Activated CD4-positive, alpha-beta memory T cell treated with anti-CD3 and anti-CD28 coated beads, Interleukin-2, amount 10 ng/mL, durations not matched to agents 7 days and 5 days (primary cell): ENCODE measurements around the gene TAGLN2. TPM values are rescaled to one million over a fixed set of nuclear protein-coding genes. Genes with fewer than 3 reads are reported as not detected.
"Not testable (repeated sequence)": the region's sequence is repeated elsewhere in the genome, so short reads cannot be mapped to it uniquely, and the experiment has no call there.

Source experiments
- CTCF ChIA-PET: fragments of 350-600 bp; sonication (Branson Sonifier 250); formaldehyde crosslinking; loops from one replicate; lab custom pipeline; 2021; ENCODE audit warnings: antibody characterized with exemption, inconsistent platforms; lab: Charles Lee
- POLR2A ChIA-PET: fragments of 350-600 bp; sonication (Branson Sonifier 250); formaldehyde crosslinking; loops from one replicate; lab custom pipeline; 2021; ENCODE audit warnings: antibody characterized with exemption; lab: Charles Lee
- DNase-seq: peaks from one replicate; pipeline ENCODE4 v3.0.0-alpha.2; 2020
- H3K27ac Mint-ChIP-seq: one replicate; pipeline ENCODE4 v1.8.0; 2021; ENCODE audit warnings: mild to moderate bottlenecking, mixed read lengths
- H3K27me3 Mint-ChIP-seq: one replicate; pipeline ENCODE4 v1.8.0; 2021; ENCODE audit warnings: mixed read lengths
- H3K36me3 Mint-ChIP-seq: one replicate; pipeline ENCODE4 v1.8.0; 2021; ENCODE audit warnings: low read depth, mixed read lengths
- H3K4me1 Mint-ChIP-seq: one replicate; pipeline ENCODE4 v1.8.0; 2021; ENCODE audit warnings: mixed read lengths
- H3K4me3 Mint-ChIP-seq: one replicate; pipeline ENCODE4 v1.8.0; 2021; ENCODE audit warnings: mild to moderate bottlenecking, mixed read lengths
- H3K9me3 Mint-ChIP-seq: one replicate; pipeline ENCODE4 v1.8.0; 2021; ENCODE audit warnings: mixed read lengths
- total RNA-seq, 2 experiments: library from RNA; stranded (reverse); gene quantifications; one replicate each; pipeline ENCODE4 v1.2.3, GENCODE V29; 2021

Gene TAGLN2
- total RNA-seq, 2 experiments from 2014 or later: 548 to 554 TPM

DNA sequence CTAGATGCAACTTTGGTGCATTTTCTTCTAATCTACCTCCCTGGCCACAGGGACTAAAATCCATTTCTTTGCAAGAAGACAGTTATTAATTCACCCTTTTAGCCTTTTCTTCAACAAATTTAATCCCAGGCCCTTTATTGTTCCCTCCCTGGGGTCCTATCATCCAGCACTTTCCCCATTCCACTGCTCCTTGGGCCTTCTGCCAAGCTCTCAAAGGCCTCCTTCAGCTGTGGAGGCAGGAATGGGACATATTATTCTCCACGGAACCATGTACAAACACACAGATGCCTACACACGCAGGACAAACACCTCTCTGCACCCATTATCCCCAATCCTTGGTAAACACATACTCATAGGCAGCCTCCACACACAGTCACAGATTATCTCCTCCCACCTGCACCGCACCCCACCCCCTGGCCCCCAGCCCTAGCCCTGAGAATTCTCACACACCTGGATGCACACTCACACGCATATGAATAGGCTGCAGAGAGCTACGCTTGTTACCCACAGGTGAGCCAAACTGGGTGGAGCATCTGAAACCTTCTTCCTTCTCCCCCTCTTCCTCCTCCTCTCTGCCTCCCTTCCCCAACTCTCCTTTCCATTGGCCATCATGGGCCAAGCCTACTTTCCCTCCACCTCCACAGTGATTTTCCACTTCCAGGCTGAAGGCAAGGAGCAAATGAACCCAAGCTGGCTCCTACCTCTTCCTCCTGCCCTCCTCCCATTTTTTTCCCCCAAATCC, 11.7 kb downstream of the TAGLN2 start:
- Mint-ChIP-seq H3K9me3 (no peaks in the 10 kb centered on the region), H3K27me3 (no peaks in the 10 kb centered on the region), H3K27ac (peak overlapping the region; percentile 78), H3K4me3 (no peak overlapping the region), H3K4me1 (peaks cover 76% of the 10 kb centered on the region), H3K36me3 (peaks cover 42% of the 10 kb centered on the region)
- DNase-seq: no peak
- CTCF ChIA-PET: no interaction called here
- POLR2A ChIA-PET: interaction anchor here (1.3 kb wide), 1 partner anchor 21 kb away, joined by 3 read pairs; no protein-coding TSS in a partner anchor

DNA sequence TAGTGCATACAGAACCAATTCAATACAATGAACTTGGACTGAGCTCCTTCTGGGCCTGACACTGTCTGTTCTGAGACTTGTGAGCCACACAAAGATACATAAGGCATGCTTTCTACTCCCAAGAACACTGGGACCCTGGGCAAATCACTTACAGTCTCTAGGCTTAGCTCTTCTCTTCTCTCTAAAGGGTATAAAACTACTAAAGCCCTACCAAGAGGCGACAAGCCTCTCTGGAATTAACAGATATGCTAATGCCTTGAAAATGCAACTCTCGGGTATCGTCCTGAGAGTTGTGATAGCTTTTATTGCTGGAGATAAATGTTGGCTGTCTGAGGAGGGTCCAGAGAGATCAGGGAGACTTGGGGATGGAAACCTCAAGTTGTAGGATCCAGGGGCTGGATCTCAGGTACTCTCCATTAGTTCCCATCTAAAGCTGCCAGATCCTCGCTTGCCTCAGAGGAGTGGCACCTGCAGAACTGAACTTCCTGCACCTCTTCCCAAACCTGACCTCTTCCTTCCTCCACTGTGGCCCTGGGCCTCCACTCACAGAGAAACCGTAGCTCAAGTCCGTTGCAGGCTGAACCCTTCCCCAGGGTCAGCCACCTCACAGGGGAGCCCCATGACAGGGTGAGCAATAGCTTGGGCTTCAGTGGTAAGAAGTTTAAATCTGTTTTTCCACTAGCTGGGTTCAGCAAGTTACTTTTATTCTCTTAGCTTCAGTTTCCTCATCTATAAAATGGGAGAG, 13.8 kb downstream of the TAGLN2 start:
- Mint-ChIP-seq H3K4me1 (peaks cover 64% of the 10 kb centered on the region), H3K27ac (peak overlapping the region; percentile 78), H3K36me3 (peaks cover 25% of the 10 kb centered on the region), H3K4me3 (peak overlapping the region; percentile 1), H3K9me3 (no peaks in the 10 kb centered on the region), H3K27me3 (no peaks in the 10 kb centered on the region)
- CTCF ChIA-PET: interaction anchor here (1.0 to 1.3 kb wide), 2 partner anchors 14 to 95 kb away, joined by 3 read pairs; partner anchors contain the start of gene TAGLN2
- DNase-seq: peak; percentile 38
- POLR2A ChIA-PET: interaction anchor here (0.9 to 1.0 kb wide), 3 partner anchors 15 to 835 kb away, joined by 3 read pairs; partner anchors contain the start of genes AIM2 and DCAF8

DNA sequence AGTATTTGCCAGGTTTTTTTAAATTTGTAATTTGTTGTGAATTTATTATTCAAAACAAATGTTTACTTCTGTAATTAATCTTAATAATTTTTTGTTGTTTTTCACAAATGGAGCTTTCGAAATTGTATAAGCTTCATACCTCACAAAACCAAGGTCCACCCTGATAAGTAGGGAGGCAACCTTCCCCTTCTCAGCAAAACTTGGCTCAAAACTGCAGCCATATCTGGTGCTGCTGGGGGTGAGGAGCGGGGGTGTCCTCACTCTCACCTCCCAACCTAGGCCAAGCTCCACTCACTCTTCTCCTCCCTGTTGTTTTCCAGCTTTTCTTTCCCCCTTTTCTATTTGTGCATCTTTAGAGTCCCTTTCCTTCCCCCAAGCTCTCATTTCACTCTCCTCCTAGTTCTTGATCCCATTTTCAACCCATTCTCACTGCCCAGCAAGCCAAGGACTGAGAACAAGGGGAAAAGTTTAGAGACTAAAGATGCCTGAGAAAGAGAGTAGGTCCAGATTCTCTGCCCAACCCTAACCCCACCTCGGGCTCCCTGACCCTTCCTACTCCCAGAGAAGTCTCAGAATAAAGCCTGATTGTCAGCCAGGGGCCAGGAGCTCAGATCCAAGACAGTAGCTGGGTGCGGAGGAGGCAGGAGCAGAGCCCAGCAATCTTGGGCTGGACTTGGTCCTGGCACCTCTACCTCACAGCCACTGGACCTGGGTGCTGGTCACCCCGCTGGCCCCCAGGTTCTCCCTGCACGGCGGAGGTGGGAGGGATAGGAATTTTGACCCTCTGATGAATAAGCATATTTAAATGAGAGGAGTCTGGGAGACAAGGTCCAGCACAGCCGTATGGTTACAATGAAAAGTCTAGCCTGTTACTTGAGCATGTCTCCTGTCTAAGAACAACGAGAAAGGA, 17.0 kb downstream of the TAGLN2 start:
- Mint-ChIP-seq H3K27me3 (no peaks in the 10 kb centered on the region), H3K9me3 (no peaks in the 10 kb centered on the region), H3K27ac (no peak overlapping the region), H3K36me3 (peaks cover 3% of the 10 kb centered on the region), H3K4me3 (no peak overlapping the region), H3K4me1 (peaks cover 46% of the 10 kb centered on the region)
- CTCF ChIA-PET: interaction anchor here (1.4 kb wide), 1 partner anchor 15 kb away, joined by 4 read pairs; no protein-coding TSS in a partner anchor
- POLR2A ChIA-PET: interaction anchor here (1.2 to 1.5 kb wide), 2 partner anchors 15 to 17 kb away, joined by 5 to 8 read pairs; partner anchors contain the start of gene TAGLN2
- no peak for DNase-seq

DNA sequence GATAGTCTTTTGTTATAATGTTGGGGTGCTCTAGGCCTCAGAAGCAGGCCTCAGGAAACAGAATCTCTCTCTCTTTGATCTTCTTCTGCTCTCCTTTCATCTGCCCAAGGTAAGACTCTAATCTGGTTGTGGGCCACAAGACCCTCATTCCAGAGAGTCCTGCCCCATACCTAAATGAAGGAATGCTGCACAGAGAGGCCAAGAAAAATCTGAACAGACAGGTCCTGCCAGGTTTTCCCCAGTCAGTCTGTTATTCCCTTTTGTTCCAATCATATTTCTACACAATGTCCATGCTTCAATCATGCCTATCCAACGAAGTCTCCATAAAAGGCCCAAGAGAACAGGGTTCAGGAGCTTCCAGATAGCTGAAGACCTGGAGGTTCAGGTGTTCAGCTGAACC, 18.3 kb downstream of the TAGLN2 start:
- CTCF ChIA-PET: interaction anchor here (0.7 to 1.3 kb wide), 2 partner anchors 16 to 100 kb away, joined by 3 read pairs; no protein-coding TSS in a partner anchor

DNA sequence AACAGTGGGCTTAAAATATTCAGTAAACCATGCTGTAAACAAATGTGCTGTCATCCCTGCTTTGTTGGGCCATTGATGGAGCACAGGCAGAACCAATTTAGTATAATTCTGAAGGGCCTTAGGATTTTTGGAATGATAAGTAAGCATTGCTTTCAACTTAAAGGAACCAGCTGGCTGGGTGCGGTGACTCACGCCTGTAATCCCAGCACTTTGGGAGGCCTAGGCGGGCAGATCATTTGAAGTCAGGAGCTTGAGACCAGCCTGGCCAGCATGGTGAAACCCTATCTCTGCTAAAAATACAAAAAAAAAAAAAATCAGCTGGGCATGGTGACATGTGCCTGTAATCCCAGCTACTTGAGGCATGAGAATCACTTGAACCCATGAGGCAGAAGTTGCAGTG, 21.3 kb downstream of the TAGLN2 start:
- not testable (repeated sequence) for H3K9me3 Mint-ChIP-seq, H3K36me3 Mint-ChIP-seq, H3K4me1 Mint-ChIP-seq, DNase-seq, H3K4me3 Mint-ChIP-seq, H3K27ac Mint-ChIP-seq, H3K27me3 Mint-ChIP-seq
- CTCF ChIA-PET: interaction anchor here (0.7 kb wide), 1 partner anchor 128 kb away, joined by 4 read pairs; no protein-coding TSS in a partner anchor
- POLR2A ChIA-PET: interaction anchor here (1.4 to 1.5 kb wide), 2 partner anchors 11 to 19 kb away, joined by 3 read pairs; no protein-coding TSS in a partner anchor

More for the DNA sequence above, 18.3 kb downstream of the TAGLN2 start:
- no peak for DNase-seq
- no peaks in the 10 kb centered on the region for H3K36me3 Mint-ChIP-seq
- no peaks in the 10 kb centered on the region for H3K9me3 Mint-ChIP-seq
- H3K27me3 Mint-ChIP-seq: no peaks in the 10 kb centered on the region
- peaks cover 33% of the 10 kb centered on the region for H3K4me1 Mint-ChIP-seq
- H3K27ac Mint-ChIP-seq: no peak overlapping the region
- POLR2A ChIA-PET: no interaction called here
- no peak overlapping the region for H3K4me3 Mint-ChIP-seq

DNA sequence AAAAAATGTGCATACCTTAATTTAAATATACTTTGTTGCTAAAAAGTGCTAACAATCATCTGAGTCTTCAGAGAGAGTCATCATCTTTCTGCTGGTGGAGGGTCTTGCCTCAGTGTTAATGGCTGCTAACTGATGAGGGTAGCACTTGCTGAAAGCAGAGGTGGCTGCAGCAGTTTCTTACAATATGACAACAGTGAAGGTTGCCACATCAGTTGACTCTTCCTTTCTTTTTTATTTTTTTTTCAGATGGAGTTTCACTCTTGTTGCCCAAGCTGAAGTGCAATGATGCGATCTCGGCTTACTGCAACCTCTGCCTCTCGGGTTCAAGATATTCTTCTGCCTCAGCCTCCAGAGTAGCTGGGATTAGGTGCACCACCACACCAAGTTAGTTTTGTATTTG, 22.8 kb downstream of the TAGLN2 start:
- H3K36me3 Mint-ChIP-seq: no peaks in the 10 kb centered on the region
- H3K4me1 Mint-ChIP-seq: peaks cover 2% of the 10 kb centered on the region
- DNase-seq: no peak
- H3K4me3 Mint-ChIP-seq: no peak overlapping the region
- H3K27me3 Mint-ChIP-seq: no peaks in the 10 kb centered on the region
- H3K9me3 Mint-ChIP-seq: no peaks in the 10 kb centered on the region
- CTCF ChIA-PET: interaction anchor here (0.7 kb wide), 1 partner anchor 10 kb away, joined by 3 read pairs; no protein-coding TSS in a partner anchor
- POLR2A ChIA-PET: interaction anchor here (1.0 to 1.7 kb wide), 2 partner anchors 10 to 21 kb away, joined by 3 to 6 read pairs; no protein-coding TSS in a partner anchor
- no peak overlapping the region for H3K27ac Mint-ChIP-seq

DNA sequence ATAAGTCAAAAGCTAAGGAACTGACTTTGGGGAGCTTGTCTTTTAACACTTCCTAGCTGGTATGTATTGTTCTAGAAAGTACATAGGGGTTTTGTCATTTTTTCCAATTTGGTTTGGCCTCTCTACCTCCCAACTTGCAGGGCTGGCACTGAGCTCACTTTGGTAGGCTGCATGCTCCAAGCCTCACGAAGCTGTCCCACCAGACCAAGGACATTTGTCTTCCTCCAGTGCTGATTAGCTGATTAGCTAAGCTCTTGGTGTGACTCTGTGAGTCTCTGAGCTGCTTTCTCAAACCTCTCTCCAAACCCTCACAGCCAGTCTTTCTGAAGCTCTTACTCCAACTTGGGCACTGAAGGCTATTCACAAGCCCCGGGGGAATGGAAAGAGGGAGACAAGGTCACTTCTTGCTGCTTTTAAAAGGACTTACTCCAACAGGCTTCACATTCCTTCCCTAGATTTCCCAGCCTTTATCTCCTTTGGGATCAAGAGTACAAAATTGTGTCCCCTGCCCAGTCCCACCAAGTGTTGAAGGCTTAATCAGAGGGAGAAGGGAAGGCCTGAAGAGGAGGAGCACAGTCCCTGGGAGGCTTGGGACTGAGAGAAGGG, 24.4 kb downstream of the TAGLN2 start:
- Mint-ChIP-seq H3K27me3 (peaks cover 7% of the 10 kb centered on the region), H3K4me3 (no peak overlapping the region), H3K27ac (no peak overlapping the region), H3K4me1 (peaks cover 2% of the 10 kb centered on the region), H3K36me3 (no peaks in the 10 kb centered on the region), H3K9me3 (no peaks in the 10 kb centered on the region)
- ChIA-PET POLR2A (interaction anchor here (1.3 to 1.8 kb wide), 2 partner anchors 15 to 23 kb away, joined by 4 to 6 read pairs; no protein-coding TSS in a partner anchor), CTCF (interaction anchor here (2.0 kb wide), 1 partner anchor 106 kb away, joined by 6 read pairs; no protein-coding TSS in a partner anchor)
- no peak for DNase-seq

DNA sequence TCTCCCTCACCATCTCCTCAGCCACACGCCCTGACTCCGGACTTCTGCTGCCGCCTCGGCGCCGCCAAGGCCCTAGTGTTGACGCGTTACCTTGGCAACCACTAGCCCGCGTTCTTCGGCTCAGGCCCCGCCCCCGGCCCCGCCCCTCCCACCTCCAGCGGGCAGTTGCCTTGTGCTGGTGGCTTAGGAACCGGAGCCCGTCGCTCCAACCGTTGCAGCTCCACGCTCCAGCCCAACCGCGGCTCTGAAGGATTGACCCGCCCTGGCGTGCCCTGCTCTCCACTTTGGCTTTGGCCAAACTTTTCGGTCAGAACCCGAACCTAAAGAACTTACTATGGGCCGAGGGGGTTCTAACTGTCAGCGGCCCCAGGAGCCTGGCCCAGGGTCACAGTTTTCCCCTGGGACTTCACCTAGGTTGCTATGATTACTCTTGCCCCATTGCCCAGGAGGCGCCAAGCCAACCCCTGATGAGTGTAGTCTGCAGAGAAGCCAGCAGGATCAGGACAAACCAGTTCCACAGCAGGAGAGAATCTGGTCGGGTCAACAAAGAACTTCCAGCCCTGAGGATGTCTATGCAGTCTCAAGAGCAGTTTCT, 25.1 kb downstream of the TAGLN2 start, which contains the start of gene CFAP45:
Gene CFAP45, minus strand, starts transcription at position 80 of the 595 bp plus-strand sequence. Its CDS starts 67 bp downstream, at position 13.
- peaks cover 7% of the 10 kb centered on the region for H3K27me3 Mint-ChIP-seq
- H3K4me3 Mint-ChIP-seq: no peak within 1 kb of the TSS
- H3K4me1 Mint-ChIP-seq: peaks cover 2% of the 10 kb centered on the region
- no peak within 1 kb of the TSS for H3K27ac Mint-ChIP-seq
- no peaks in the 10 kb centered on the region for H3K9me3 Mint-ChIP-seq
- peak; percentile 38 for DNase-seq
- ChIA-PET CTCF (interaction anchor here (2.0 kb wide), 1 partner anchor 107 kb away, joined by 6 read pairs; no protein-coding TSS in a partner anchor), POLR2A (interaction anchor here (1.3 to 1.8 kb wide), 2 partner anchors 16 to 23 kb away, joined by 4 to 6 read pairs; no protein-coding TSS in a partner anchor)
- no peaks in the 10 kb centered on the region for H3K36me3 Mint-ChIP-seq

DNA sequence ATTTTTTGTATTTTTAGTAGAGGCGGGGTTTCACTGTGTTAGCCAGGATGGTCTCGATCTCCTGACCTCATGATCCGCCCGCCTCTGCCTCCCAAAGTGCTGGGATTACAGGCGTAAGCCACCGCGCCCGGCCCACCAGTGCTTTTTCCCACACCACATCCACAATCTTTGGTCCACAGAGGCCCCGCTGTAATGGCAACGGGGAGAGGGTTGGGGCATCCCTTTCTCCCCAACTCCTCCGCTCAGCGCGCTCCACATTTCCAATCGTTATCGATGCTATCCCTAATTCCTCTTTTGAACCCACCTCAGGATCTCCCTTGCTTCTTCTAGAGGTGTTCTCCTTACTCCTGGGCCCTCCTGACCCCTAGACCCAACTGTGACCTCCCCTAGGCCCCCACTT, 25.7 kb downstream of the TAGLN2 start:
- H3K4me1 Mint-ChIP-seq, DNase-seq, H3K27ac Mint-ChIP-seq, H3K9me3 Mint-ChIP-seq, H3K36me3 Mint-ChIP-seq, H3K27me3 Mint-ChIP-seq, CTCF ChIA-PET, H3K4me3 Mint-ChIP-seq: not testable (repeated sequence)
- POLR2A ChIA-PET: interaction anchor here (1.8 kb wide), 1 partner anchor 24 kb away, joined by 6 read pairs; no protein-coding TSS in a partner anchor

DNA sequence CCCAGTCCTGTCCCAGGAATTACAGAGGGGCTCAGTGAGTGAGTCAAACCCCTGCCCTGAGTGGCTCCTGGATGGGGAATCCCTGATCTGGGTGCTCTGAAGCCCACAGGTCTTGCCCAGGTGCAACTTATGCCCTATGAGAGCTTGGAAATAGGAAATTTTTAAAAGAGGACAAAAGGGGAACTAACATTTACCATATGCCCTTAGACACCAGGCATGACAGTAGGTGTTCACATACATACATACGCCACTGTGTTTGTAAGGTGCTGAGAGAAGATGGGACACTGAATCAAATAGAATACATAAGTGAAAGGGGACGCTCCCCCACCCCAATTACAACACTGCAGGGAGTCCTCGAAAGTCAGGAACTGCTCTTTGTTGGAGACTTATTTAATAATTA, 26.8 kb downstream of the TAGLN2 start:
- POLR2A ChIA-PET: no interaction called here
- CTCF ChIA-PET: no interaction called here
- H3K27ac Mint-ChIP-seq: no peak overlapping the region
- peaks cover 2% of the 10 kb centered on the region for H3K4me1 Mint-ChIP-seq
- no peaks in the 10 kb centered on the region for H3K36me3 Mint-ChIP-seq
- no peaks in the 10 kb centered on the region for H3K9me3 Mint-ChIP-seq
- H3K4me3 Mint-ChIP-seq: no peak overlapping the region
- peaks cover 9% of the 10 kb centered on the region for H3K27me3 Mint-ChIP-seq
- no peak for DNase-seq

DNA sequence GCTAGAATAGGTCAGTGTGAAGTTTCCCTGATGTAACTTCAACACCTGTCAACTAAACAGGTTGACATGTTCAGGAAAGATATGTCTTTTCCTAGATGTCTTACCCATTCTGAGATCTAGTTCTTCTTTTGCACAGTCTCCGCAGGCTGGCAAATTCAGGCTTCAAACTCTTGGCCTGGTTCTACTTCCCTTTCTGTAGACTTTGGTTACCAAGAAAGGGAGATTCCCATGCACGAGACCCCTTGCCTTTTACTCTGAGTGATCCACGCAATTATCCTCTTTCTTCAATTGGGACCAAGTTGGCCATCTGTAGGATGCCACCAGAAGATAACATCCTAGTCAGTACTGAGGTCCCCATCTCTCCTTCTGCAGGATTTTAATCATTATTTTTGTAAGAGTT, 27.3 kb downstream of the TAGLN2 start:
- peaks cover 13% of the 10 kb centered on the region for H3K27me3 Mint-ChIP-seq
- H3K9me3 Mint-ChIP-seq: no peaks in the 10 kb centered on the region
- DNase-seq: no peak
- no peak overlapping the region for H3K4me3 Mint-ChIP-seq
- no peaks in the 10 kb centered on the region for H3K36me3 Mint-ChIP-seq
- CTCF ChIA-PET: no interaction called here
- no peak overlapping the region for H3K27ac Mint-ChIP-seq
- POLR2A ChIA-PET: no interaction called here
- H3K4me1 Mint-ChIP-seq: peaks cover 2% of the 10 kb centered on the region
